Measurements from ENCODE around the gene DNM3.
"Not testable (repeated sequence)": the region's sequence is repeated elsewhere in the genome, so short reads cannot be mapped to it uniquely, and the experiment has no call there.

Gene DNM3

DNA sequence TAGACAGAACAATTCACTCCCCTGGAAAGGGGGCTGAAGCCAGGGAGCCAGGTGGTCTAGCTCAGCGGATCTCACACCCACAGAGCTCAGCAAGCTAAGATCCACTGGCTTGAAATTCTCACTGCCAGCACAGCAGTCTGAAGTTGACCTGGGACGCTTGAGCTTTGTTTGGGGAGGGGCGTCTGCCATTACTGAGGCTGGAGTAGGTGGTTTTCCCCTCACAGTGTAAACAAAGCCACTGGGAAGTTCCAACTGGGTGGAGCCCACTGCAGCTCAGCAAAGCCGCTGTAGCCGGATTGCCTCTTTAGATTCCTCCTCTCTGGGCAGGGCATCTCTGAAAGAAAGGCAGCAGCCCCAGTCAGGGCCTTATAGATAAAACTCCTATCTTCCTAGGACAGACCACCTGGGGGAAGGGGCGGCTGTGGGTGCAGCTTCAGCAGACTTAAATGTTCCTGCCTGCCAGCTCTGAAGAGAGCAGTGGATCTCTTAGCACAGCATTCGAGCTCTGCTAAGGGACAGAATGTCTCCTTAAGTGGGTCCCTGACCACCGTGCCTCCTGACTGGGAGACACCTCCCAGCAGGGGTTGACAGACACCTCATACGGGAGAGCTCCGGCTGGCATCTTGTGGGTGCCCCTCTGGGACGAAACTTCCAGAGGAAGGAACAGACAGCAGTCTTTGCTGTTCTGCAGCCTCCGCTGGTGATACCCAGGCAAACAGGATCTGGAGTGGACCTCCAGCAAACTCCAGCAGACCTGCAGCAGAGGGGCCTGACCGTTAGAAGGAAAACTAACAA lies 183.8 kb downstream of the DNM3 start:
- not testable (repeated sequence) for DNase-seq (ENCODE audit: low spot score)

DNA sequence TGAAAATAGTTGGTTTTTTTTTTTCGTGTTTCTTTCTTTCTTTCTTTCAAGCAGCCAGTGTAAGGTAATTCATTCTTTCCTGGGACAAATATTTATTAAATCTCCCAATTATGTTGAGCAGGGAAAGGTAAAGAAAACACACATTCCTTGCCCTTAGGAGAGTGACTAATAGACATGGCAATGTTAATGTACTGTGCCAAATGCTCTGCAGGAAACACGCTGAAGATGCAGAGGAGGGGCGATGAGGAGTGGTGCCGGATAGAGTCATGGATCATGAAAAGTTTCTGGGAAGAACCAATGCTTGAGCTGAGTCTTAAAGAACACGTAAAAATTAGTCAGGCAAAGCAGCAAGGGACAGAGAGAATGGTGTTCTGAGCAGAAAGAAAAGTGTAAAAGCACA lies 199.2 kb downstream of the DNM3 start:
- peak; percentile 7 for DNase-seq (ENCODE audit: low spot score)

DNA sequence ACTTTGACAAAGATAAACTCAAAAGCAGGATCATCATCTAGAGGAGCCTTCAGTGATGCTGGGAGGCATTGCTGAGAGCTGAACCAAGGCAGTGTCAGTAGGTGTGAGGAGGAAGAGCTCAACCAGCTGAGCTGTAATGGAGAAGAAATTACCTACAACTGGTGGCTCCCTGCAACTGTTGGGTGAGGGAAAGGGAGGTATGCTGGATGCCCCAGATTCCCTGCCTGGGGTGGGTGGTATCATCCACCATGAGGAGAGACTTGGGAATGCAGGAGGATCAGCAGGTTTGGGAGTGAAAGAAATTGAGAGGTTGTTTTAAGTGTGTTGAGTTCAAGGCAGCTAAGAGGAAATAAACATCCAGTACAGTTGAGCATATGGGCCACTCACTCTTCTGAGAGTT lies 199.8 kb downstream of the DNM3 start:
- DNase-seq (ENCODE audit: low spot score), result no peak

DNA sequence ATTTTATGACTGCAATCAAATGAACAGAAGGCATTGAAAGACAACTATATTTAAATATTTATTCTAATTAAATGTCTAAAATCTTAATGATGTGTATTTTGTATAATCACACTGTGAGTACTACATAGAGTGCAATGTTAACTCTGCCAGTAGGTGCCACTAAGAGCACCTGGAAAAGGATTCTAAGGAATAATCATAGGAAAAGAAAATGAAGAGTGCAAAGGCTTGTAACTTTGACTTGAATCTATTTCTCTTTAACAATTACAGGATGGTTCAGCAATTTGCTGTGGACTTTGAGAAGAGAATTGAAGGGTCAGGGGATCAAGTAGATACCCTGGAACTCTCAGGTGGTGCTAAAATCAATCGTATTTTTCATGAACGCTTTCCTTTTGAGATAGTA lies 200.4 kb downstream of the DNM3 start:
- no peak for DNase-seq (ENCODE audit: low spot score)

DNA sequence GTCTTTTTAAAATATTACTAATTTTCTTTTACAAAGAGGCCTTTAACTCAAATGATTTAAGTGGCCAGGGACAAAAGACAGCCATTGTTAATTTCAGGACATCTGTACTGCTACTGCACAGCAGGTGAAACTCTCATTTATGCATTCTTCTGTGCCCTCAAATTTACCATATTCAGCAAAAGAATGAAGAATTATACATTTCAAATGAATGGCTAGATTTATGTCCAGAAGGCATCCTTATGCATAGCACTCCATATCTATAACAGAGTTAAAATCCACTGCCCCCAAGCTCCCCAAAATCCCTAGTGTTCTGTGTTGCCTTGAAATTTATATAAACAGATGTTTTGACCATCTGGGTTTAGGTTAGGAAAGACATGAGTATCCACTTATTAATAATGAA lies 202.6 kb downstream of the DNM3 start:
- no peak for DNase-seq (ENCODE audit: low spot score)

DNA sequence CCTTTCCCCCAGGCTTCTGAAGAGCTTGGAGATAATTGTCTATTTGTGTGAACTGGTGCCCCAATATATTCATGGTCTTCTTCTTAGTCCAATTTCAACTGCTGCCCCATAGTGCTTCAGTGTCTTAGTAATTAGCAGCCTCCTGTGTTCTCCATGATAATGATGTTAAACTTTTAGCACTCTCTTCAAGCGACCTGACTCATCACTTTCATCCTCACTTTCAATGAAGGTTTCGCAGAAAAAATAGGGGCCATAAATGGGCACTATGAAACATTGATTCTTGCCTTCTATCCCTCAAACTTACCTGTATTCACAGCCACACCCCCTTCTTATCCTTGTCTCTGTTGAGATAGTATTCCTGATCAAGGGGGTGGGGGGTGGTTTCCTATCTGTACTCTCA lies 210.6 kb downstream of the DNM3 start:
- DNase-seq (ENCODE audit: low spot score), result no peak

DNA sequence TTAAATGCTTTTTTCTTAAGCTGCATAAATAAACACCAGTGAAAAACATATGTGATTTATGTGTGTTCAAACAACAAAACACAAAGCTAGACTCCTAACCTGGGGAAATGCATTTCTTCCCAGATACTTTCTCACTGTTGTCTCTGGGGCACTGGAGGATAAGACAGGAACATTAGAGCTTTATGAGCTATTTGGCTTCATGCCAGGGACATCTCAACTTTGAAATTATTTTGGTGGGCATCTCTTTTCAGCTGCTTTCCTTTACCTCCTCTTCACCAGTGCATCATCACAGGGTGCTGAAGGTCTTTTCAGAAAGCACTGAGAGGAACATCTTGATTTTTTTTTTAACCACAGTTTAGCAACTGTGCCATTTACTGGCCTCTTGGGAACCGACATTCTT lies 212.9 kb downstream of the DNM3 start:
- no peak for DNase-seq (ENCODE audit: low spot score)

DNA sequence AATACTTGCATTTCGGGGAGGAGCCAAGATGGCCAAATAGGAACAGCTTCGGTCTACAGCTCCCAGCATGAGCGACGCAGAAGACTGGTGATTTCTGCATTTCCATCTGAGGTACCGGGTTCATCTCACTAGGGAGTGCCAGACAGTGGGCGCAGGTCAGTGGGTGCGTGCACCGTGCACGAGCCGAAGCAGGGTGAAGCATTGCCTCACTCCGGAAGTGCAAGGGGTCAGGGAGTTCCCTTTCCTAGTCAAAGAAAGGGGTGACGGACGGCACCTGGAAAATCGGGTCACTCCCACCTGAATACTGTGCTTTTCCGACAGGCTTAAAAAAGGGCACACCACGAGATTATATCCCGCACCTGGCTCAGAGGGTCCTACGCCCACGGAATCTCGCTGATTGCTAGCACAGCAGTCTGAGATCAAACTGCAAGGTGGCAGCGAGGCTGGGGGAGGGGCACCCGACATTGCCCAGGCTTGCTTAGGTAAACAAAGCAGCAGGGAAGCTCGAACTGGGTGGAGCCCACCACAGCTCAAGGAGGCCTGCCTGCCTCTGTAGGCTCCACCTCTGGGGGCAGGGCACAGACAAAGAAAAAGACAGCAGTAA lies 214.6 kb downstream of the DNM3 start:
- not testable (repeated sequence) for DNase-seq (ENCODE audit: low spot score)

DNA sequence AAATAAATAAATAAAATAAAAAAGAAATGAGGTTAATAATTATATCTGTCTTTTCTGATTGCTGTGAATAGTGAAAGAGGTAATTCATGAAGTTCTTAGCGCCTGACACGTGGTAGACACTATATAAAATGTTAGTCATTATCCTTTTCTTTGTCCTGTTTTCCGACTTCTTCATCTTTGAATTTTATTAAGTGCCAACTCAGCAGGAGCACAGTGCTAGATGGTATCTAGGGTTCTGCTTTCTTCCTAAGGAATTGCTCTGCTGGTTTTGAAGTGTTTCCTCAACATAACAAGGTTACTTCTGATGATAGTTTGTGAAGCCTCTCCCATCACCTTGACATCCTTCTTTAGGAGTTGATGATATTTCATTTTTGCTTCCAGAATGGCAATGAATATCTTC lies 227.0 kb downstream of the DNM3 start:
- no peak for DNase-seq (ENCODE audit: low spot score)

DNA sequence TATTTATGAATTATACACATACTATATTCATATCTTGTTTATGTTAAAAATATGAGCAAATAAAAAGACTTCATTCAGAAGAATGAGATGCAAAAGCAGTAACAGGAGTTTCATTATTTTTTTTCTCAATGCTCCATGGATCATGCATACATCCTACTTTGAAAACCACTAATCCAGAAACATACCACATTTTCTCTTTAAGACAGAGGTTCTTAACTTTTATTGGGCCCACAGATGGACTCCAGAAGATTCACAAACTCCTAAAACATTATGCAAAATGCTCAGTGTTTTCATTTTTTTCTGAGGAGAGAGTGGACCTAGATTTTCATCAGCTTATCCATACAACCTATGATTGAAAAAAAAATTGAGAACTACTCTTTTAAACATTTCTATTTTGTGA lies 227.8 kb downstream of the DNM3 start:
- no peak for DNase-seq (ENCODE audit: low spot score)

DNA sequence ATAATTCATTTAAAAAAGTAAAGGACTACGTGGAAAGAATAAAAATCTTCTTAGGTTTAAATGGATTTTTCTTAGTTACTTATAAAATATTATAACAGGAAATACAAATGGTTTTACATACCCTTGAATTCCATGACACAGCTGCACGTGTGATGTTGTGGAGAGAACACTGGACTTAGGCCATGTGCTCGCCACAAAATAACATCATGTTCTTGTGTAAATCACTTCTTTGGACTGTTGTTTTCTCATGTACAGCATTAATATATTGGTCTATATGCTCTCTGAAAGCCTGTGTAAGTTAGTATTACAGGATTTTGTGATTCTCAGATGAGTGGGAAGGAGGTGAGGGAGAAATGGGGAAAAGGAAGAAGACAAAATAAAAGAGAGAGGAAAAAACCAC lies 228.2 kb downstream of the DNM3 start:
- DNase-seq (ENCODE audit: low spot score), result no peak

DNA sequence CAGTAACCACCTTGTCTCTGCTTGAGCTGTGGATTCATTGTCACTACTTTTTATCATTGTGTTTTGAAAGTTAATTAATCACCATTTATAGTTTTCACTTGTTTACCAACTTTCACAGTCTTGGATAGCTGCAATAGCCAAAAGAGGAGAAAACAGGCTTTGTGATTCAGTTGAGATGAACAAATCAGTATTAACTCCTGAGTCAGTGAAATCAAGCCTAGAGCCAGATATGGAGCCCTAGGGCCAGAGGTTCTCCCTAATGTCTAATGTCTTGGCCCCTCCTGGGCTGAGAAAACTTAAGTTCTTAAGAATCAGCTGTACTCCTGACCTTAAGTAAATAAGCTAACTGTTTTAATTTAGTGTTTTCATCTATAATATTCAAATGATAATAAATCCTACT lies 228.8 kb downstream of the DNM3 start:
- no peak for DNase-seq (ENCODE audit: low spot score)

DNA sequence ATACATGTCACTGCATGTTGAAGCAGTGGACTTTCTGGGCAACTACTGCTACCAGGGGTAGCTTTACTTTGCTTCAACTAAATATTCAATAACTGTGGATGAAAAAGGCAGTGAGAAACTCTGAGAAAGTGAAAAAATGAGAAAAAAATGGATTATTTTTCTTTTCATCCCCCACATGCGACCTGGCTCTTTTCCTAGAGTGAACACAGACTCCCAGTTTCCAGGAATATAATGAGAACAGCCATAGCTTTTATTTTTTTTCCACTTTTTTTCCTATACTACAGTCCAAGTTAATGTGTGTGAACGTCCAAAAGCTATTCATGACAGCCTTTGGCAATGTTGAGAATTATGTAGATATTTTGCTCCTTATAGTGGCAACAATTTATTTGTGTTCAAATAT lies 230.4 kb downstream of the DNM3 start:
- DNase-seq (ENCODE audit: low spot score), result no peak

DNA sequence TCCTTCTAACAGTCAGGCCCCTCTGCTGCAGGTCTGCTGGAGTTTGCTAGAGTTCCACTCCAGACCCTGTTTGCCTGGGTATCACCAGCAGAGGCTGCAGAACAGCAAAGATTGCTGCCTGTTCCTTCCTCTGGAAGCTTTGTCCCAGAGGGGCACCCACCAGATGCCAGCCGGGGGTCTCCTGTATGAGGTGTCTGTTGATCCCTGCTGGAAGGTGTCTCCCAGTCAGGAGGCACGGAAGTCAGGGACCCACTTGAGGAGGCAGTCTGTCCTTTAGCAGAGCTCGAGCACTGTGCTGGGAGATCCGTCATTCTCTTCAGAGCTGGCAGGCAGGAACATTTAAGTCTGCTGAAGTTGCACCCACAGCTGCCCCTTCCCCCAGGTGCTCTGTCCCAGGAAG lies 238.6 kb downstream of the DNM3 start:
- not testable (repeated sequence) for DNase-seq (ENCODE audit: low spot score)

DNA sequence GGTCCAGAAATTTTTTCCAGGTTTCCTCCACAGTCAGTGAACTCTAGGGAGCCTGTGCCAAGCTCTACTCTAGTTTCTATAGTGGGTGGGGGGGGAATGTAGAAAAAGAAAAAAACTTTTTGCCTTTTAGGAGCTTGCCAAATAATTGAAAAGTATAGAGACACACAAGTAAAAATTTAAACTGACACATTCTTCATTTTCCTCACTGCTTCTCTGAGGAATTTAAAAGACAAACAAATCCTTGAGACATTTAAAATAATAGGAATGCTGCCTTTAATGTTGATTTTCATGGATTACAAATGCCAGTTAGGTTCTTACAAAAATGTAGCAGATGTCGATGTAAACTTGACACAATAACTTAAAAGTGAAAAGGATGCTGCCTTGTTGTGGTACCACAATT lies 241.9 kb downstream of the DNM3 start:
- no peak for DNase-seq (ENCODE audit: low spot score)

DNA sequence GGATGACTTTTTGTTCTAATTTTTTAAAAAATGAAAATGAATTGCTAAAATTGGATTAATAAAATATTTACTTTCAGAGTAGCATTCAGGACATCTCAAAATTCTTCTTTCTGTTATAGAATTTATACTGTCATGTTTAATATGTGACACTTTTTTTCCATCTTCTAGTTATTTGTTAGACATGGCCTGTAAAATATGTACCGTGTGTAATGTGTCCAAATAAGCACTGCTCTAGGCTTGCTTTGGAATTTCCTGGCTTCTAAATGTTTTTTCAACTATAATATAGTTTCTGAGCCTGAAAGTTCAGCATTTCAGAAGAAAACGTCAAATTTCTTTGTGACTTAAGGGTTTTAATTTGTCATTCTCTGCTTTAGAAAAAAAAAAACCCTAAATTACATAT lies 243.6 kb downstream of the DNM3 start:
- no peak for DNase-seq (ENCODE audit: low spot score)

DNA sequence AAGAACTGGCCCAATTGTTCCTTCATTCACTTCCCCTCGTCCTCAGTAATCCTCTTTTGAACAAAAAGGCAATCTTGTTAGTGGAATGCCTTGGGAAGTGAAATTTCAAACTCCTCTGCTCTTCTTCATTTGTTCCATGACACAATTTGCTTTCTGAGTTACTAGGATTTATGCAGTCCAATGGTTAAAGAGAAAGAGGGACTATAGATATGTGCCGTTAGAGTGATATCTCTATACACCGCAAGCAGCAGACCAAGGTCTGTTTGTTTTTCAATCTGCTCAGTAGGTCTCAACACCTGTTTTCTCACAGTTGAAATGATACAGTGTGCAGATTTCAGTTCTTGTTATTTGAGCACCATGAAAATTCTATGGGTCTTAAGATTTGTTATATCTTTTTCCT lies 244.0 kb downstream of the DNM3 start:
- DNase-seq (ENCODE audit: low spot score), result no peak

DNA sequence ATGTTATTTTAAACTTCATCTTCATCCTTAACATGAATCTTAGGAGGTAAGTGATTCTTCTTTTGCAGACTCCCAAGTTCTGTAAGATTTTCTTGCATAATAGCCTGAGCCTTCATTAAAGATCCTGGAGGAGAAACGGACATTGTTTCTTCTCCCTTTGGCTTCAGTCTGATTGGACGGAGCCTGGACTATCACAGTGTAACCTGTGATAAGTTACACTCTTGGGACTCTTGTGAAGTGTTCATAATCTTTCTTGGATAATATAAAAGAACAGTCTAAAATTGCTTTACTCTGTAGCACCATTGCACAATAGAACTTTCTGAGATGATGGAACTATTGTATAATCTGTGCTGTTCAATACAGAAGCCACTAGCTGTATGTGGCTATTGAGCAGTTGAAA lies 244.8 kb downstream of the DNM3 start:
- DNase-seq (ENCODE audit: low spot score), result no peak

DNA sequence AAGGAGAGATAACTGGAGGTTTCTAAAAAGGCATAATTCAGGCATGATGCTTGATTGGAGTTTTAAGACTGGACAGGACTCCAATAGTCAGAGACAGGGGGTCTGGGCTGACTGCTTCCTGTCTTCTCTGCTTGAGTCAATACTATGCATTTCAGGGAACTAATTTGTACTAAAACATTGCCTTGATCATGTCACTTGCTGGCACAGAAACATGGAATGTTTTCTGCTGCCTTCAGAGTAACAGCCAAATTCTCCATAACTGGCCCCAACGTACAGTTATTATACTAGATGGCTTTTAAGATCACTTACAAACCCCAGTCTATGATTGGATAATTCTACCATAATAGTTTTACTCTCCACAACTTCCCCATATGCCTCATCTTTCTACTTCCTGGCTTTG lies 247.0 kb downstream of the DNM3 start:
- no peak for DNase-seq (ENCODE audit: low spot score)

DNA sequence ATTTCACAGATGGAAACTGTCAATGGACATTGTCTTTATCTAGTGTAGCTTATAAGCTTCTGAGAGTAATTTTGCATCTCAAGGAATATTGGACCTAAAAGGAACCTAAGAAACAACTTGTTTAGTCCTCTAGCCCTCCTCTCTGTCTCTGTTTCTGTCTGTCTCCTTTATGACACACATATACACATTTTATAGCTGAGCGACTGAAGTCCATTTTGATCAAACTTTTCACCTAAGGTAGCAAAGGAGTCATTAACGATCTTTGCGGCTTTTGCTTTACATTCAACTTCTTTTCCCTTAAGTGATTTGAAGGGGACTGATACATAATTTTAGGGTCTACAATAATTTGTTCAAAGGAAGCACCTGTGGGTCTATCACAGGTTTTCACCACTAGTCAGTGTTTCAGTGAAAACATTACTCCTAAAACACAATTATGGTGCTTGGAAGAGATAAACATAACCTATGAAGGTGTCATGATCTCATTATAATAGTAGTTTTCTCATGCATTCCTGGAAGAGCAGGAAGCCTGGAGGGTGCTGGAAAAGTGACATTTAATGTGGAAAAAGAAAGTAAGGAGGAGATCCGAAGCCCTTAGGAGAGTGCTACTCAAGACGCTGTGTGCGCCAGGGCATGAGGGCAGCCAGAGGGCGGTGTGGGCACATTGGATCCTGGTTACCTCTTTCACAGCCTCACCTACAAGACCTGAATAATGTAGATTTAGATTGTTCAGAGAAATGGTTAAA lies 248.6 kb downstream of the DNM3 start:
- no peak for DNase-seq (ENCODE audit: low spot score)

DNA sequence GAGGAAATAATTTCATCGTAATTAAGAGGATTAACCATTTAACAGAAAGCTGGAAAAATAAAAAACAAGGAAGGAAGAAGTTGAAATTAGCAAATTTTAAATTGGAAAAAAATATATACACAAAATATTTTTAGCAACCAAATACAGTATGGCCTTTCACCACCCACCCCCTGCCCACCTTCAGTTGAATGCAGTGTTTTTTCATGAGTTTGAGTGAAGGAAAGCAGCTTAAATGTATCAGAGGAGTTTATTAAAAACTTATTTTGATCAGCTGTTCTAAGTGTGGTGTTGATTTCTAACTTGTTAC lies 249.2 kb downstream of the DNM3 start:
- no peak for DNase-seq (ENCODE audit: low spot score)

DNA sequence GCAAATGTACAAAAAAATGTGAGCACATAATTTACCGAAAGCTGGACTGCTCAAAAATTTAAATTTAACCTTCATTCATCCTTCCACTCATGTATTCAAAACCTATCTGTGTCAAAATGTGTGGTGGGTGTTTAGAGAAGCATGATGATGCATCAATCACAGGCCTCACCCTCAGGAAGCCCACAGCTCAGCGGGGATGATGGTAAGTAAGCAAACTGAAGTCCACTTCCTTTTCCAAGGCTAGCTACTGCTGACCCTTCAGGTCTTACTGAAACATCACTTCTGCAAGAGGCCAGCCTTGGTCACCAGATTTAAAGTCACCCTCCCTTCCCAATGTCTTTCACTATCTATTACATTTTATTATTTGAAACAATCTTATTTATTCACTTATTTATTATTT lies 254.5 kb downstream of the DNM3 start:
- no peak for DNase-seq (ENCODE audit: low spot score)

DNA sequence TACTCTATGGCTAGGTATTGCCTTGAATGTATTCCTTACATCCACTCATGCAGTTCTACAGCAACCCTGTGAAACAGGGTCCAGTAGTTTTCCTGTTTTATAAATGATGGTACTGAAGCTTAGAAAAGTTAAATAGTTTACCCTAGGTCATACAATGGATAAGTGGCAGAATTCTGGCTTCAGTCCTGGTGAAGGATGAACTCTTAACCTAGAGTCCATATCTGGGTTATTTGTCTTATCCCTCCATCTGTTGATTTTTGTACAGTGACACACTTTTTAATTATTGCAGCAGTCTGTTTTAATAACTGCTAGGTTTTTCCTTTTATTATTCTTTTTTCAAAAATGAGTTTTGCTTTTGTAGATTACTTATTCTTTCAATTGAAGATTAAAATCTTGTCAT lies 263.9 kb downstream of the DNM3 start:
- no peak for DNase-seq (ENCODE audit: low spot score)
